ENCODE data around the gene MPC1. TPM values are rescaled to one million over a fixed set of nuclear protein-coding genes. Genes with fewer than 3 reads are reported as not detected.

The MPC1 gene
- total RNA-seq, 1 donor from 2014 or later = 49.1 TPM

GRCh38 chr6:166318649-166319600 is 63.8 kb downstream of the MPC1 start:
- DNase-seq (ENCODE audit: low spot score) = no peak

DNA sequence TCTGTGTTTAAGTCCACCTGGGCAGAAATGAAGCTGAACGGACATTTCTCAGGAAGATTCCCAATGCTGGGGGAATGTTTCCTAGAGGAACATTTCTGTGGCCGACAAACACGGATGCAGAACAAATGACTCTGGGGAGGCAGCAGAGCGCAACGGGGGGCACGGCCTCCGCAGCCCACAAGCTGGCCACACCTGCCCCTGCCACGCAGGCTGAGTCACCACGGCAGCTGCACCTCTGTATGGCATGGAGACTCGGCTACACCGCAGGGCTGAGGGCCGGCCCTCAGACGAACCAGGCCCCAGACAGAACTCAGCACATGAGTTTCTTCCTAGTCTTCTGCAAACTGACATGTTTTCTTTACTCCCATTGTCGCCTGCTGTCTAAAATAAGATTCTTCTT is 64.5 kb downstream of the MPC1 start:
- DNase-seq (ENCODE audit: low spot score) = peak; percentile 62

DNA sequence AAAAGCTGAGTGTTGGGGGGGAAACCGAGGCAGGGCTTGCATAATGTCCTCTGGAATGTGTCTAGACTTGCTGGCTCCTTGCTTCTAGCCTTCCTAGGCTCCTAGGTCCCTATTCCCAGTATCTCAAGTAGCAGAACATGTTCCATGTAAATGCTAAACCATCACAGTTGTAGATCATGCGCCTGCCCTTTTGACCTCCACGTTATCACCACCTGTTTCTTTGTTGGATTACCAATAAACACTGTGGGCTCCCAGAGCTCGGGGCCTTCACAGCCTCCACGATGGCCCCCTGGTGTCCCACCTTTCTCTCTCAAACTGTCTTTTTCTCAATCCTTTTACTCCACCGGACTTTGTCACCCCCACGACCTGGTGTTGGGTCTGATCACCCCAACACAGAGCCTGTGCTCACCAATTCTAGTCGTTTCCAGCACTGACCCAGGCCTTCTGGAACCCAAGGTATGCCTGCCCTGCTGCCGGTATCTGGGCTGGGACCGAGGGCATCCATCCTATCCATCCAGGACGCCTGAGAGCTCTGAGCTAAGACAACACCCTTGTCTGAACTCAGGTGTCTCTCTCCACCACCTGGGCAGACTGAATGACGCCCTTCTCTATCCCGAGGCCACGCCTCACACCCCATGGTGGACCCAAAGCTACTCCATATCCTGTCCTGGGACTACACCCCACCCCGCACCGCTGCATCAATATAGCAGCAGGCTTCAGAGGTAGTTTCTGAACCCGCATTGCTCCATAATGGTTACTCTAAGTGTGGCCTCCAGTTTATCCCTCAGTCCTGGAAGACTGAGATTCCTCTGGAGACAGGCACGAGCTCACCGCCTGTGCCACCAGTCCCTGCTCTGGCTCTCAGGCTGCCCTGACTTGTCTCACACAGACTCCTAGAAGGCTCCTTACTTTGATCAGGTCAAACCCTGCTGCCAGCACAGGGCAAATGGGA is 65.2 kb downstream of the MPC1 start:
- peak; percentile 67 for DNase-seq (ENCODE audit: low spot score)

GRCh38 chr6:166315436-166315835 is 67.3 kb downstream of the MPC1 start:
- DNase-seq (ENCODE audit: low spot score) = no peak

Other genes starting within 250 kb of the MPC1 start
- not detected for gene TBXT, start 215.1 kb downstream of the MPC1 start, total RNA-seq
- 1.0 TPM for gene PRR18, start 74.5 kb downstream of the MPC1 start, total RNA-seq
- gene SFT2D1, start 40.4 kb downstream of the MPC1 start, total RNA-seq = 47.7 TPM
- gene RAMACL, start 203.7 kb upstream of the MPC1 start, total RNA-seq = 3.2 TPM
- gene RPS6KA2, start 244.3 kb upstream of the MPC1 start, total RNA-seq = 45.2 TPM